ENCODE data around the gene TTC21B. TPM values are rescaled to one million over a fixed set of nuclear protein-coding genes. Genes with fewer than 3 reads are reported as not detected.

TTC21B gene
- total RNA-seq, 1 donor from 2014 or later, result 40.5 TPM

- no peaks in the 10 kb centered on the region for H3K9me3 ChIP-seq
- TF ChIP-seq POLR2AphosphoS5 (IDR thresholded peaks at IDR 0.05; ENCODE audit: insufficient read depth in 1 of 2, low read depth in 1 of 2), result peak in 1 of 2 donors; percentile 44
- TF ChIP-seq, protein P1, sequence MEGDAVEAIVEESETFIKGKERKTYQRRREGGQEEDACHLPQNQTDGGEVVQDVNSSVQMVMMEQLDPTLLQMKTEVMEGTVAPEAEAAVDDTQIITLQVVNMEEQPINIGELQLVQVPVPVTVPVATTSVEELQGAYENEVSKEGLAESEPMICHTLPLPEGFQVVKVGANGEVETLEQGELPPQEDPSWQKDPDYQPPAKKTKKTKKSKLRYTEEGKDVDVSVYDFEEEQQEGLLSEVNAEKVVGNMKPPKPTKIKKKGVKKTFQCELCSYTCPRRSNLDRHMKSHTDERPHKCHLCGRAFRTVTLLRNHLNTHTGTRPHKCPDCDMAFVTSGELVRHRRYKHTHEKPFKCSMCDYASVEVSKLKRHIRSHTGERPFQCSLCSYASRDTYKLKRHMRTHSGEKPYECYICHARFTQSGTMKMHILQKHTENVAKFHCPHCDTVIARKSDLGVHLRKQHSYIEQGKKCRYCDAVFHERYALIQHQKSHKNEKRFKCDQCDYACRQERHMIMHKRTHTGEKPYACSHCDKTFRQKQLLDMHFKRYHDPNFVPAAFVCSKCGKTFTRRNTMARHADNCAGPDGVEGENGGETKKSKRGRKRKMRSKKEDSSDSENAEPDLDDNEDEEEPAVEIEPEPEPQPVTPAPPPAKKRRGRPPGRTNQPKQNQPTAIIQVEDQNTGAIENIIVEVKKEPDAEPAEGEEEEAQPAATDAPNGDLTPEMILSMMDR (IDR thresholded peaks at IDR 0.05), result no peak
- no peak for TF ChIP-seq POLR2A (IDR thresholded peaks at IDR 0.05)
- no peaks in the 10 kb centered on the region for H3K27me3 ChIP-seq
- peak overlapping the region; percentile 37 for H3K27ac ChIP-seq
- no peak overlapping the region for H3K4me3 ChIP-seq
- intact Hi-C loops (cut with DNase I), result no loop called here
- H3K4me1 ChIP-seq, result peaks cover 36% of the 10 kb centered on the region
- DNase-seq (ENCODE audit: extremely low spot score in 2 of 2), result no peak
- H3K36me3 ChIP-seq, result peaks cover 0 to 6% of the 10 kb centered on the region in 2 donors
Observed at GRCh38 chr2:165898381-165898780, 55.2 kb downstream of the TTC21B start.

DNA sequence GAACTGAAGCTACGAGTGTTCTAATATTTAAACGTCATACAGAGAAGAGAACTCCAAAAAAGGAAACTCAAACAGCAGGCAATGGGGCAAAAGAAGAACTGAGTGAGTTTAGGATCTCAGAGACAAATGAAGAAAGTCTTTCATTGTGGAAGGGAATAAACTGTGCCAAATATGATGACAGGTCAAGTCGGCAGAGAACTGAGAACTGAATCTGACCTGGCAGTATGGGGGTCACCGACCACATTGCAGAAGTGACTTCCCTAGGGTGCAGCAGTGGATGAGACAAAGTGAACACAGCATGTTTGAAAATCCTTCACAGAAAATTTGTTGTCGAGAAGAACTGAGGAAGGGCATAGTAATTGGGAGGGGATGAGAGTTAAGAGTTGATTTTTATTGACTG lies 55.9 kb downstream of the TTC21B start:
- Histone ChIP-seq H3K36me3 (peaks cover 0 to 6% of the 10 kb centered on the region in 2 donors), H3K9me3 (no peaks in the 10 kb centered on the region), H3K4me1 (peaks cover 30% of the 10 kb centered on the region), H3K27ac (peak overlapping the region; percentile 37), H3K4me3 (no peak overlapping the region), H3K27me3 (no peaks in the 10 kb centered on the region)
- no peak for TF ChIP-seq POLR2AphosphoS5 (IDR thresholded peaks at IDR 0.05; ENCODE audit: insufficient read depth in 1 of 2, low read depth in 1 of 2)
- no peak for TF ChIP-seq POLR2A (IDR thresholded peaks at IDR 0.05)
- TF ChIP-seq, protein P1 (IDR thresholded peaks at IDR 0.05), result no peak
- no peak for DNase-seq (ENCODE audit: extremely low spot score in 2 of 2)
- intact Hi-C loops (cut with DNase I), result no loop called here

GRCh38 chr2:165897074-165897473 lies 56.5 kb downstream of the TTC21B start:
- intact Hi-C loops (cut with DNase I), result no loop called here
- peak overlapping the region; percentile 37 for H3K27ac ChIP-seq
- no peaks in the 10 kb centered on the region for H3K27me3 ChIP-seq
- H3K36me3 ChIP-seq, result peaks cover 0 to 6% of the 10 kb centered on the region in 2 donors
- H3K4me3 ChIP-seq, result no peak overlapping the region
- peaks cover 23% of the 10 kb centered on the region for H3K4me1 ChIP-seq
- TF ChIP-seq POLR2AphosphoS5 (IDR thresholded peaks at IDR 0.05; ENCODE audit: insufficient read depth in 1 of 2, low read depth in 1 of 2) (no peak), POLR2A (IDR thresholded peaks at IDR 0.05) (no peak)
- TF ChIP-seq, protein P1 (IDR thresholded peaks at IDR 0.05), result no peak
- DNase-seq (ENCODE audit: extremely low spot score in 2 of 2), result no peak
- no peaks in the 10 kb centered on the region for H3K9me3 ChIP-seq

- no peaks in the 10 kb centered on the region for H3K27me3 ChIP-seq
- H3K4me3 ChIP-seq, result no peak overlapping the region
- no peaks in the 10 kb centered on the region for H3K9me3 ChIP-seq
- no peak overlapping the region for H3K27ac ChIP-seq
- H3K36me3 ChIP-seq, result peaks cover 0 to 6% of the 10 kb centered on the region in 2 donors
- peaks cover 20% of the 10 kb centered on the region for H3K4me1 ChIP-seq
- intact Hi-C loops (cut with DNase I), result no loop called here
- DNase-seq (ENCODE audit: extremely low spot score in 2 of 2), result no peak
- no peak for TF ChIP-seq POLR2A (IDR thresholded peaks at IDR 0.05)
- no peak for TF ChIP-seq POLR2AphosphoS5 (IDR thresholded peaks at IDR 0.05; ENCODE audit: insufficient read depth in 1 of 2, low read depth in 1 of 2)
- TF ChIP-seq, protein P1 (IDR thresholded peaks at IDR 0.05), result no peak
Observed at GRCh38 chr2:165895974-165896373, 57.6 kb downstream of the TTC21B start.

GRCh38 chr2:165893556-165893955 lies 60.0 kb downstream of the TTC21B start:
- Histone ChIP-seq H3K4me3 (no peak overlapping the region), H3K27me3 (no peaks in the 10 kb centered on the region), H3K4me1 (peaks cover 30% of the 10 kb centered on the region), H3K27ac (no peak overlapping the region), H3K36me3 (peaks cover 0 to 6% of the 10 kb centered on the region in 2 donors), H3K9me3 (no peaks in the 10 kb centered on the region)
- no peak for DNase-seq (ENCODE audit: extremely low spot score in 2 of 2)
- intact Hi-C loops (cut with DNase I), result no loop called here
- no peak for TF ChIP-seq POLR2A (IDR thresholded peaks at IDR 0.05)
- no peak for TF ChIP-seq POLR2AphosphoS5 (IDR thresholded peaks at IDR 0.05; ENCODE audit: insufficient read depth in 1 of 2, low read depth in 1 of 2)
- TF ChIP-seq, protein P1 (IDR thresholded peaks at IDR 0.05), result no peak

Measured in vagina (tissue), 2 donors.